GM10847 (cell line): ENCODE data around the gene NCDN.

Experiments used
- POLR2A ChIP-seq: IDR thresholded peaks from 2 replicates; pipeline ENCODE4 v1.6.1; 2011; ENCODE audit not compliant: insufficient read length; ENCODE audit errors: extremely low read depth

NCDN gene

GRCh38 chr1:35539073-35539823, 18.4 kb upstream of the NCDN start:
- TF ChIP-seq POLR2A = no peak

DNA sequence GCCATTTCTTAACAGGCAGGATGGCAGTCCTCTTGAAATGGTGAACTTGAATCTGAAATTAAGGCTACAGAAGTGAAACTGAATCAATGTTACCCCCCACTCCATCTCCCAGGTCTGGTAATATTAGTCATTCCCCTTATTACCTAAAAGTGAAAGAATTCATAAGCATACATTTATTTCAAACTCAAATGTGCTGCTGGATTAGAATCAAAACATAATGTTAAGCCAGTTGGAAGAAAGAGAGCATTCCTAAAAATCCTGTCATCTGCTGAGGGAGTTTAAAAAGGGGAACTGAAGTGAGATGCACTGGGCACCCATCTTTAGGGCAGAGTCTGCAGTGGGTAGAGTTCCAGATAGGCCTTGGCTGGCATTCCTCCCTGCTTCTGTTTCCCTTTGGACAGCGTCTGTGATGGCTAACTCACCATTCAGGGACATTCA, 17.8 kb upstream of the NCDN start:
- TF ChIP-seq POLR2A = no peak

DNA sequence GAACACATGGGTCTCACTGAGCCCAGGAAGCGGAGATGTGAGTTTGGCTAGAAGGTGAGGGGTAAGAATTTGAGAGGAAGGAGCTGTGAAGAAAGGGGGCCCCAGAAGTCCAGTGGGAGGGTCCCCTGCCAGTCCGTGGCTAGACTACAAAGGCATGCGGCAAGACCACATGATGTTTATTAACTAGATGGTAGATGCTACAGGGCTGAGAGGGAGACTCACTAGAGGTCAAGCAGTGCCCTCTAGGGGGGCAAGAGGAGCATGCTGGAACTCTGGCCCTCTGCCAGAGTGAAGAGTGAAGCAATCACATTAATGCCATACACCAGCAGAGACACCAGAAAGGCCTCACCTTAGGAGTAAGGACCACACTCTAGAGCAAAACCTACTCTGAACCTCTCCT, 12.6 kb upstream of the NCDN start:
- TF ChIP-seq POLR2A = no peak

- TF ChIP-seq POLR2A = no peak
Measured at GRCh38 chr1:35546614-35547013, 11.0 kb upstream of the NCDN start.

DNA sequence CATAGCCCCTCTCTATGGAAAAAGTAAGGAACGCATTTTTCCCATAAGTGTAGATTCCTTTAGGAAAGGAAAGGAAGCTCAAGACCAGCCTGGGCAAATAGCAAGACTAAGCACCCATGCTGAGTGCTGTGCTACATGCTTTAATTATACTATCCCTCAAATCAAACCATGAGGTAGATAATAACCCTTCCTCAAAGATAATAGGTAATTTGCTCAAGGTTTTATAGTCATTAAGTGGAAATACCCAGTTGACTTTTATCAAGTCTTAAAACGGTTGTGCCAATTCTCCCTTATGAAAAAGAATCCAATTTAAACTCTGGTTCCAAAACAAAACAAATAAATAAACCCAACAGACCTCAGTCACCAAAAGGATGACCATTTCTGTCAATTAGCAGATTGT, 3.7 kb upstream of the NCDN start:
- TF ChIP-seq POLR2A = no peak

DNA sequence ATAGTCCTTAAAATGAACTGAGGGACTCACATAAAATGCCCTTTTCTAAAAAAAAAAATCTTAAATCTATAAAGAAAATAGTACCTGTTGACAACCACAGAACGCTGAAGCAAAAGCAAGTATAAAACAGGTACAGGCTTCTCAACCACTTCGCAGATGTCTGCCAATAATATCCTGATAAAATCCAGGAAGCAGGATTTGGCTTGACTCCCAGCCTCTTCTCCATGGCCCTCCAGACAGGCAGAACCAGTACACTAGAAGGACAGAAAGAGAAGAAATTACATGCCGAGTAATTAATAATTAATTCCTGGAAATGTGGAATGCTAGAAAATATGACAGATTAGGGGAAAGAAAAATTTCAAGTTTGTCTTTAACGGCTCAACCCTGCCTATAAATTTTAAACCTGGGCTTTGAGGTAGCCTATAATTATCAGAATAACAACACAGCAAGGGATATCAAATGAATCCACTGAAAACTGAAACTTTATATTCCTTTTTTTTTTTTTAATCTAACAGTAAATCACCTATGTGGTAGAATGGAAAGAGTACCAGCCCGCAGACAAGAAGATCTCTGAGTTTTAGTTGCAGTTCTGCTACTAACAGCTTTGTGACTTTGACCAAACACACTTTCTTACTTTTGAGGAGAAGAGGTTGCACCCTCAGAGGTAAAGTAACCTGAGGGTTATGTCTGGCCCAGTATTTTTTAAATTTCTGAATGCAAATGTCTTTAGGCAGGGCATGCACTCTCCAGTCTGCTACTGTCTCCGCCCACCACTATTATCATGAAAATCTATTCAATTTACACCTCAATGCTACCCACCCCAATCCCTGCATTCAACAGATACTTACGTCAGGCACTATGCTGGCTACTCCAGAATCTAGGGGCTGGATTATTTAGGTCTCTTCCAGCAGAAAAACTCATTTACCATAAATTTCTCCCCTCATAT, 3.1 kb upstream of the NCDN start:
- no peak for TF ChIP-seq POLR2A

DNA sequence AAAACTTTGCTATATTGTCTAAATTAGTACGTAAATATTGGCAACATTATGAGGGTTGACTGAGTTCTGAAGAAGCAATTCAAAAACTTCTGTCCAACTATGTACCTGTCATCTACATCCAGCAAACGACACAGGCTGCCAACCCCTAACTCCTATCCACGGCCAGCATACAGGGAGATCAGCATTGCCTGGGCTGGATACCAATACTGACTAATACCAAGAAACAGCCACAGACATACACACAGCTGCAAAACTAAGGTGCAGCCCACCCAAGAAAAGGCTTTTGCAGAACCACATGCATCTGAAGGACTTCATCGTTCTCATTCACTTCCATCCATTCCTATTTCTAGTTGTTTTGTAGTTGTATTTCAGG, 2.4 kb upstream of the NCDN start:
- no peak for TF ChIP-seq POLR2A

GRCh38 chr1:35555601-35556477, 1.8 kb upstream of the NCDN start:
- no peak for TF ChIP-seq POLR2A

DNA sequence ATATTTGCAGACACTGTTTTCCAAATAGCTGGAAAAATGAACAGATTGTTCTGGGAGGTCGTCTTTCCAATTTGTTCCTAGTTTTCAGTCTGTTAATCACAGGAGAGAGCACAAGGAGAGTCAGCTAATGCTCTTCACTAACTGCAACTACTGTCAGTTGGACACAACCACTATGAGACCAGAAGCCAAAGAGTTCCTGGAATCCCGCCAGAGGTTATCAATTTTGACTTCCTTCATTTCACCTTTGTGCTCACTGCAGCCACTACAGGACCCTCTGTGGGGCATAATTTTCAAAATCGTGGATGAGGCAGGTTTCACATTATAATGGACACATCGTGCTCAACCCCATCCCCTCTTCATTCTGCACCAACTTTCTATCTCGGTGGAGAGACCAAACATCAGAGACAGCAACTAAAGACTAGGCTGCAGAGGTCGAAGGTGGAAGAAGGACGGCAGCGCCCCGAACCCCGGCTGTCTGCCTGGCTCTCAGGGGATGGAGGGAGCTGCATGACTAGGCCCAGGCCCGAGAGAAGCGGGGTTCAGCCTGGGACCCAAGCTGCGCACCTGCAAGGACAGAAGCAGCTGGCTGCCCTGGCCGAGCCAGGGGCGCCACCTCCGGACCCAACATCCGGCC, 998 bp upstream of the NCDN start:
- no peak for TF ChIP-seq POLR2A

DNA sequence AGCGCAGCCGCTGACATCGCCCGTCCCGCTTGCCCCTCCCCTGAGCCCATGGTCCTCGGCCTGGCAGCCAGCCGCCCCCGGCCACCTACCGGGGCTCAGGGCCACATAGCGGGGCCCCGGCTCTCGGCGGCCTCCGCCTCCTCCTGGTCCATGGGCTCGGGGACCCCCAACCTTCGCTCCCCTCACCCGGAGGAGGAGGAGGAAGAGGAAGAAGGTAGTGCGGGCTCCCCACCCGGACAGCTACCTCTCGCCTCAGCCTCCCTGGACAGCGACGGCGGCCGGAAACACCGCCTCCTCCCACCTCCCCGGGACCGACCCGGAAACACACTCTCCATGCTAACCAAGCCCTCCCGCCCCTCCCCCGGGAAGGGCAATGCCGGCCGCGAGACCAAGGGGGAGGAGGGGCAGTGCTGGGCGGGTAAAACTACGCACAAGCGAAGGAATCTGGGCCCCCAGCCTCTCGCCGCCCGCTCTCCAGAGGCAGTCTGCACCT, 435 bp upstream of the NCDN start, which contains the start of gene KIAA0319L:
Gene KIAA0319L, minus strand, starts transcription at position 286 of the 493 bp plus-strand sequence. CDS start 2,912 bp downstream, outside the sequence.
- peak; percentile 18 for TF ChIP-seq POLR2A

DNA sequence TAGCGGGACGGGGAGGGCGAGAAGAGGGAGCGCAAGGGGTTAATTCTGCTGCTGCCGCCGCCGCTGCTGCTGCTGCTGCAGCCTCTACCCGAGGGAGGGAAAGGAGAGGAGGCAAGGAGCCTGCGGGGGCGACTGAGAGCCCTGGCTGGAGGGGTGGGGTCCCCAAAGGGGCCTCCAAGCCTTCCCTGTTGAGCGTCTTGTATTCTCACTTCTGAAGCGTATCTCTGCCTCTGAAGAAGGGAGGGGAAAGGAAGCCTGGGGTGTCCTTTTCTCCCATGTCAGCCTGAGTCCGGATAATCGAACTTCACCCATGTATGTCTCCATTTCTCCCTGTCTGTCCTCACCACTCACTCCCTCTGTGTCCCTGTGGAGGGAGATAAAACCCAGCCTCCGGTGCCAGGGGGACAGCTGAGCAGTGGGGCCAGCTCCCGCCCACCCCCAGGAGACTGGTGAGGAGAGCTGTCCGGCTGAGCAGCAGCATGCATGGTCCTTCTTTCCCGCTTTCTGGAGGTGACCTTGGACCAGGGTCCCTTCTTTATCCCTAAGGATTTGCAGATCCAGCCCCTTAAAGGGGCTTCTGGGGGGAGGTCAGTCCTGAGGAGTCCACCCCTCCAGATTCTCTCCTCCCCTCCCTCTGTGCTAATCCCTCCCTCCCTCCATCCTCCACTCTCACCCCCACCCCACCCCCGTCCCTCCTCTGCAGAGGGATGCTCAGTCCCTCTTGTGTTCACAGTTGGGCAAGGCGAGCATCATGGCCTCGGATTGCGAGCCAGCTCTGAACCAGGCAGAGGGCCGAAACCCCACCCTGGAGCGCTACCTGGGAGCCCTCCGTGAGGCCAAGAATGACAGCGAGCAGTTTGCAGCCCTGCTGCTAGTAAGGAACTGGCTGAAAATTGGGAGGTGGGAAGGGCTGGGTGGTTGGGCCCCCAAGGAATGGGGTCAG, 1.0 kb downstream of the NCDN start:
- no peak for TF ChIP-seq POLR2A

GRCh38 chr1:35559317-35559944, 1.8 kb downstream of the NCDN start:
- TF ChIP-seq POLR2A = no peak
